Measurements from ENCODE around the gene LZTR1. TPM values are rescaled to one million over a fixed set of nuclear protein-coding genes. Genes with fewer than 3 reads are reported as not detected.
"Not testable (repeated sequence)": the region's sequence is repeated elsewhere in the genome, so short reads cannot be mapped to it uniquely, and the experiment has no call there.

Gene LZTR1
- 10 to 100 TPM; 36.7 to 71.0 (median 54.6) TPM for polyA plus RNA-seq (ENCODE audit: insufficient read length in 4 of 4)

DNA sequence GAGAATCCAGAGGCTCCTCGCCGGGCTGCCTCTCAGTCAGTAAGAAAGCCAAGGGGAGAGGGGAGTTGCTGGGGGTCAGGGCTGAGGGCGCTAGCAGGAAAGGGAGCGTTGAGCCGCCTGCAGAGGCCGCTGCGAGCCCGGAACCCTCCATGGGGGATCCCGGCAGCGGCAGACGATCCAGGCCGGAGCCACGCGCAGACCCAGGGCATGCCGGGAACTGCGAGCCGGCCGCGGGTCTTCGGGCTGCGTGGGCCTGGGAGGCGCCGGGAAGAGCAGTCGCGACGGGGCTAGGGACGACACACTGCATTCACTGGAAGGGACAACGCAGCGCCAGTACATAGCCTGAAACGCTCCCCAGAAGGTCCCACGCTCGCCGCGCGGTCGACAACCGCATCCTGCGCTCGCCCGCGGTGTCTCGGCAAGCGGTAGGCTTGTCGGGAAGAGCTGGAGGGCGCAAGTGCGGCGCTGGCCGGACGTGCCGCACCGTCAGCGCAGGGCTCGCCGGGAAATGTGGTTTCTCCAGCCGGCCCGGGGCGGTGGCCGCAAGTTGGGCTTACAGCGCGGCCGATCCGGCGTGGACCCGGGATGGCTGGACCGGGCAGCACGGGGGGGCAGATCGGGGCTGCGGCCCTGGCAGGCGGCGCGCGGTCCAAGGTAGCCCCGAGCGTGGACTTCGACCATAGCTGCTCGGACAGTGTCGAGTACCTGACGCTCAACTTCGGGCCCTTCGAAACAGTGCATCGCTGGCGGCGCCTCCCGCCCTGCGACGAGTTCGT lies at the start of gene LZTR1:
LZTR1 (plus strand) TSS at position 511 of the 776 bp plus-strand sequence; CDS start at position 586, 75 bp downstream.
- peak in 3 of 4 donors; percentile 65 to 77 (median 70) for DNase-seq (ENCODE audit: low read depth in 4 of 4, low spot score in 2 of 4)

- DNase-seq (ENCODE audit: low read depth in 4 of 4, low spot score in 2 of 4): no peak
Measured at GRCh38 chr22:20933910-20934309, 48.2 kb upstream of the LZTR1 start.

- DNase-seq (ENCODE audit: low read depth in 4 of 4, low spot score in 2 of 4): not testable (repeated sequence)
Measured at GRCh38 chr22:20935049-20935448, 47.0 kb upstream of the LZTR1 start.

DNA sequence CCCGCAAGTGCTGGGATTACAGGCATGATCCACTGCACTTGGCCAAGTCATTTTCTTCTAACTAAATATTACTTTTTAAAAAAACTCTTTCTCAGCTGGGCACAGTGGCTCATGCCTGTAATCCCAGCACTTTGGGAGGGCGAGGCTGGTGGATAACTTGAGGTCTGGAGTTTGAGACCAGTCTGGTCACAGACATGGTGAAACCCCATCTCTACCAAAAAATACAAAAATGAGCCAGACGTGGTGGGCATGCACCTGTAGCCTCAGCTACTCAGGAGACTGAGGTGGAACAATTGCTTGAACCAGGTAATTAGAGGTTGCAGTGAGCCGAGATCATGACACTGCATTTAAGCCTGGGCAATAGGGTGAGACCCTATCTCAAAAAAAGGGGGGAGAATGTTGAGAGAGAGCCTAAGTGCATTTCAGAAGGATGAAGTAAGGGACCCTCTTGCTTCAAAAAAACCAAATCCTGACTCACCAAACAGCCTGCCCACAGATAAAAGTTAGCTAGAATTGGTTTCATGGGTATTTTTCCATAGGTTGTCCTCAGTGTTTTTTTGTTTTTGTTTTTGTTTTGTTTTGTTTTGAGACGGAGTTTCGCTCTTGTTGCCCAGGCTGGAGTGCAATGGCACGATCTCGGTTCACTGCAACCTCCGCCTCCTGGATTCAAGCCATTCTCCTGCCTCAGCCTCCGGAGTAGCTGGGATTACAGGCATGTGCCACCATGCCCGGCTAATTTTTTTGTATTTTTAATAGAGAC lies 46.1 kb upstream of the LZTR1 start:
- not testable (repeated sequence) for DNase-seq (ENCODE audit: low read depth in 4 of 4, low spot score in 2 of 4)

- no peak for DNase-seq (ENCODE audit: low read depth in 4 of 4, low spot score in 2 of 4)
Measured at GRCh38 chr22:20937031-20937793, 44.9 kb upstream of the LZTR1 start.

DNA sequence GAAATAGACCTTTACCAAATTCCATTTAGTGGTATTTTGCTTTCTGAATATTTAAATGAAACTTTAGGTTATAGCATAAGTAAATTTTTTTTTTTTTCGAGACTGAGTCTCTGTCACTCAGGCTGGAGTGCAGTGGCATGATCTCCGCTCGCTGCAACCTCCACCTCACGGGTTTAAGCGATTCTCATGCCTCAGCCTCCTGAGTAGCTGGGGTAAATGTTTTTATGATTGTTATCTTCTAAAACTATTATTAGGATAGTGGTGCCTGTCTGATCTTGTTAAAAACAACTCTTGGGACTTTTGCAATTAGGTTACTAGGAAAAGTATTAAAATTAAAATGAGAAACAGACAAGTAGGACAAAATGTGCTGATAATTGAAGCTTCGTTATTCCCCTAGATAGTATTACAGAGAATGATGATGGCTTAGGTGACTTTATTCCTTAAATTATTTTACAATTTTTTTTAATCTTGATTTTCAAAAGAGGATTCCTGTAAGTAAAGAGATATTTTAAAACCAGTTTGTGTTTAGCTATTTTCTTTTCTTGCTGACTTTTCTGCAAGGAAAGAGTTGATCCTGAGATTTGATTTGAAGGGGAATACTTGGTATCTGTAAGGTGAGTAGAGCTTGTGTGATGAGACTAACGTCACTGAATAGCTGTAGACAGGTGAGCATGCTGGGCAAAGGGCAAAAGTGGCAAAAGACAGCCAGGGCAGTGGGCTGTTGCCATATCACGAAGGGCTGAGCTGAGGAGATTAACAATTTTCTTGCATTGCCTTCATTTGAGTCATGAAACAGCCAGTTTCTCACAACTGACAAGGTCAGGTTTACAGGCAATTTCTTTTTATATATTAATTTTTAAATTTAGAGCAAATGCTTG lies 44.1 kb upstream of the LZTR1 start:
- no peak for DNase-seq (ENCODE audit: low read depth in 4 of 4, low spot score in 2 of 4)

DNA sequence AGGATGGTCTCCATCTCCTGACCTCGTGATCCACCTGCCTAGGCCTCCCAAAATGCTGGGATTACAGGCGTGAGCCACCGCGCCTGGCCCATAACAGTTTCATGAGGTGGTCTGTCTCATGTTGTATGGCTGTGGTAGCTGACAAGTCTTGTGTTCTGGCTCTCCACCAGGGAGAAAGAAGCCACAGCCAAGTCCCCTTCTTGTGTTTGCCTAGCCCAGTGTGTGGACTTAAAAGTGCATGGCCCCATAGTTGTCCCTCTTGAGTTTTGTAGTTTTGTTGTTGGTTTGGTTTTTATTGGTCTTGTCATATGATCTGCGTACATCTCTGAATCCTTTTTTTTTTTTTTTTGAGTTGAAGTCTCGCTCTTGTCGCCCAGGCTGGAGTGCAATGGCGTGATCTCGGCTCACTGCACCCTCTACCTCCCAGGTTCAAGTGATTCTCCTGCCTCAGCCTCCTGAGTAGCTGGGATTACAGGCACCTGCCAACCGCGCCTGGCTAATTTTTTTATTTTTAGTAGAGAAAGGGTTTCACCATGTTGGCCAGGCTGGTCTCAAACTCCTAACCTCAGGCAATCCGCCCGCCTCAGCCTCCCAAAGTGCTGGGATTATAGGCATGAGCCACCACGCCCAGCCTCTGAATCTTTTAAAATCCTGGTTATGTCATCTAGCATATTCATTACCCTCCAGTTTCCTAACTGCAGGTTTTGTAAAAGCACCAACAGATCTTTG lies 42.5 kb upstream of the LZTR1 start:
- DNase-seq (ENCODE audit: low read depth in 4 of 4, low spot score in 2 of 4): not testable (repeated sequence)

DNA sequence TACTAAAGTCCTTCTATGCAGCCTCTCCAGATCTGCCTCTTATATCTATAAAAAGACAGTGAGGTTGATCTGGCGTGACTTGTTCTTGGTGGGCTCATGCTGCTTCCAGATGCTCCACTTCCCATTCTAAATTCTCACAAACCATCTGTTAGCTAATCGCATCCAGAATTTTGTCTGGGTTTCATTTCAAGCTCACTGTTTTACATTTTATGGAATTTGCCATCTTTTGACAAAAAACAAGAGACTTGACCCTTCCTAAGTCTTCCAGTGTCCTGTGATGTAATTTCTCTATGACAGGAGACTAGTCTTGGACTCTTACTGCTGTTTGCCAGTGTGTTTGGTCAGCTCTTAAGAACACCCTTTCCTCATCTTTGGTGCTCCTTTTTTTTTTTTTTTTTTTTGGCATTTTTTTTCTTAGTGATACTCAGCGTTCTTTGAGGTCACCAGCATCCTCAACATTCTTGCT lies 41.9 kb upstream of the LZTR1 start:
- no peak for DNase-seq (ENCODE audit: low read depth in 4 of 4, low spot score in 2 of 4)

GRCh38 chr22:20940904-20941385 lies 41.2 kb upstream of the LZTR1 start:
- DNase-seq (ENCODE audit: low read depth in 4 of 4, low spot score in 2 of 4): no peak

- DNase-seq (ENCODE audit: low read depth in 4 of 4, low spot score in 2 of 4): not testable (repeated sequence)
Measured at GRCh38 chr22:20942203-20942902, 39.7 kb upstream of the LZTR1 start.

- DNase-seq (ENCODE audit: low read depth in 4 of 4, low spot score in 2 of 4): no peak
Measured at GRCh38 chr22:20943104-20943933, 38.8 kb upstream of the LZTR1 start.

- DNase-seq (ENCODE audit: low read depth in 4 of 4, low spot score in 2 of 4): no peak
Measured at GRCh38 chr22:20944042-20944441, 38.1 kb upstream of the LZTR1 start.

DNA sequence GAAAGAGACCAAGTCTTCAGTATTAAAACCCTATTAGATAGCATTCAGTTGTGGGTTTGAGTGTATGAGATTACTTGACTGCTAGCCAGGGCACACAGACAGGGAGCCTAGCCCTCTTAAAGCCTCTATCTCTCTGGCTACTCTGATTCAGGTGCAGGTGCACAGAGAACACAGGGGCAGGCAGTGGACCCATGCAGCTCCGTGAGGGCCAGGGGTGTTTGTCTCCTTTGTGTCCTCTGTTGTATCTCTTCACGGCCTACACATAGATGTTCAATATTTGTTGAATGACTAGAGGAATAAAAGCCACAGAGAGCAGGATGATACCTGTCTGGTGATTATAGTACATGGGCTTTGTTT lies 36.5 kb upstream of the LZTR1 start:
- DNase-seq (ENCODE audit: low read depth in 4 of 4, low spot score in 2 of 4): no peak

GRCh38 chr22:20946080-20946986 lies 35.8 kb upstream of the LZTR1 start:
- no peak for DNase-seq (ENCODE audit: low read depth in 4 of 4, low spot score in 2 of 4)

DNA sequence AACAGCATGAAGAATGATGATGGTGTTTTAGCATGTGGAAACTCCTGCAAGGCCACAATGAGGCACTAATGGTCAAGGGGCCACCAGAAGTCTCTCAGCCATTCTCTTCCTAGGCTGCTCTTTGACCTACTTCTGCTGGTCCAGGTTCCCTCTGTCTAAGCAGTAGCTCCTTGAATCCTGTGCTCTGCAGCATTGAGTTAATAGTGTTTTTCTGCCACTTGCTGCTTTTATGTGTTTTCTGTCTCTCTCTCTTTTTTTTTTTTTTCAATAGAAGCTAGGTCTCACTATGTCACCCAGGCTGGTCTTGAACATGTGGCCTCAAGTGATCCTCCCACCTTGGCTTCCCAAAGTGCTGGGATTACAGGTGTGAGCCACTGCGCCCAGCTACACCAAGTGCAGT lies 35.1 kb upstream of the LZTR1 start:
- no peak for DNase-seq (ENCODE audit: low read depth in 4 of 4, low spot score in 2 of 4)

GRCh38 chr22:20948450-20948849 lies 33.6 kb upstream of the LZTR1 start:
- no peak for DNase-seq (ENCODE audit: low read depth in 4 of 4, low spot score in 2 of 4)

GRCh38 chr22:20948989-20949388 lies 33.1 kb upstream of the LZTR1 start:
- DNase-seq (ENCODE audit: low read depth in 4 of 4, low spot score in 2 of 4): no peak

Measured in left renal cortex interstitium (tissue), 4 donors.